GM21786 (cell line): ENCODE measurements around the gene PER3.

ENCODE experiments used
- ATAC-seq: cut with Tn5 transposase; IDR thresholded peaks from one replicate; pipeline ENCODE4 v1.9.1; 2021; ENCODE audit not compliant: unreplicated experiment

PER3 gene

GRCh38 chr1:7831458-7831857 is 47.4 kb downstream of the PER3 start:
- no peak for ATAC-seq

- no peak for ATAC-seq
Observed at GRCh38 chr1:7833035-7833434, 48.9 kb downstream of the PER3 start.

- ATAC-seq: no peak
Observed at GRCh38 chr1:7838714-7839113, 54.6 kb downstream of the PER3 start.

GRCh38 chr1:7839526-7839925 is 55.4 kb downstream of the PER3 start:
- no peak for ATAC-seq

- no peak for ATAC-seq
Observed at GRCh38 chr1:7842517-7842916, 58.4 kb downstream of the PER3 start.

- ATAC-seq: no peak
Observed at GRCh38 chr1:7845761-7846160, 61.7 kb downstream of the PER3 start.

- no peak for ATAC-seq
Observed at GRCh38 chr1:7846656-7847055, 62.6 kb downstream of the PER3 start.

- no peak for ATAC-seq
Observed at GRCh38 chr1:7847599-7847998, 63.5 kb downstream of the PER3 start.

GRCh38 chr1:7850786-7851185 is 66.7 kb downstream of the PER3 start:
- ATAC-seq: no peak

- ATAC-seq: no peak
Observed at GRCh38 chr1:7852804-7853683, 69.0 kb downstream of the PER3 start, which contains the start of gene UTS2. Gene UTS2 (minus strand): TSS chr1:7853065. CDS start chr1:7853003, 62 bp downstream.

- ATAC-seq: no peak
Observed at GRCh38 chr1:7853684-7854026, 69.6 kb downstream of the PER3 start.

GRCh38 chr1:7856345-7856744 is 72.3 kb downstream of the PER3 start:
- ATAC-seq: no peak

GRCh38 chr1:7857000-7857399 is 72.9 kb downstream of the PER3 start:
- ATAC-seq: no peak

GRCh38 chr1:7857985-7858384 is 73.9 kb downstream of the PER3 start:
- ATAC-seq: no peak

- no peak for ATAC-seq
Observed at GRCh38 chr1:7859406-7859805, 75.3 kb downstream of the PER3 start.

- no peak for ATAC-seq
Observed at GRCh38 chr1:7860130-7860529, 76.0 kb downstream of the PER3 start.

GRCh38 chr1:7861452-7861851 is 77.4 kb downstream of the PER3 start:
- ATAC-seq: no peak

GRCh38 chr1:7862211-7863060 is 78.3 kb downstream of the PER3 start:
- no peak for ATAC-seq

- no peak for ATAC-seq
Observed at GRCh38 chr1:7863756-7864328, 79.8 kb downstream of the PER3 start.

- ATAC-seq: no peak
Observed at GRCh38 chr1:7865978-7866377, 81.9 kb downstream of the PER3 start.

GRCh38 chr1:7868070-7868780 is 84.1 kb downstream of the PER3 start:
- no peak for ATAC-seq
